Measurements from ENCODE around the gene LRTM2.
A peak's percentile ranks its signal among the peaks of the same experiment; 100 is the strongest.
"Not testable (repeated sequence)": the region's sequence is repeated elsewhere in the genome, so short reads cannot be mapped to it uniquely, and the experiment has no call there.

Gene LRTM2

GRCh38 chr12:1811281-1811947, 9.0 kb upstream of the LRTM2 start:
- DNase-seq (ENCODE audit: low read depth) = peak; percentile 30

GRCh38 chr12:1811948-1812291, 8.4 kb upstream of the LRTM2 start:
- DNase-seq (ENCODE audit: low read depth) = no peak

- no peak for DNase-seq (ENCODE audit: low read depth)
Measured at GRCh38 chr12:1812650-1813302, 7.6 kb upstream of the LRTM2 start.

GRCh38 chr12:1814266-1814665, 6.1 kb upstream of the LRTM2 start:
- no peak for DNase-seq (ENCODE audit: low read depth)

- DNase-seq (ENCODE audit: low read depth) = no peak
Measured at GRCh38 chr12:1815108-1815507, 5.3 kb upstream of the LRTM2 start.

- no peak for DNase-seq (ENCODE audit: low read depth)
Measured at GRCh38 chr12:1815814-1816729, 4.3 kb upstream of the LRTM2 start.

- no peak for DNase-seq (ENCODE audit: low read depth)
Measured at GRCh38 chr12:1816730-1817348, 3.5 kb upstream of the LRTM2 start.

- not testable (repeated sequence) for DNase-seq (ENCODE audit: low read depth)
Measured at GRCh38 chr12:1817928-1818327, 2.4 kb upstream of the LRTM2 start.

- no peak for DNase-seq (ENCODE audit: low read depth)
Measured at GRCh38 chr12:1819050-1819449, 1.3 kb upstream of the LRTM2 start.

- DNase-seq (ENCODE audit: low read depth) = no peak
Measured at GRCh38 chr12:1819571-1819970, 794 bp upstream of the LRTM2 start.

- no peak for DNase-seq (ENCODE audit: low read depth)
Measured at GRCh38 chr12:1820896-1821291, 529 bp downstream of the LRTM2 start.

GRCh38 chr12:1821805-1822204, 1.4 kb downstream of the LRTM2 start:
- no peak for DNase-seq (ENCODE audit: low read depth)

GRCh38 chr12:1822699-1823098, 2.3 kb downstream of the LRTM2 start:
- no peak for DNase-seq (ENCODE audit: low read depth)

- DNase-seq (ENCODE audit: low read depth) = no peak
Measured at GRCh38 chr12:1823237-1823636, 2.9 kb downstream of the LRTM2 start.

- no peak for DNase-seq (ENCODE audit: low read depth)
Measured at GRCh38 chr12:1825382-1826102, 5.2 kb downstream of the LRTM2 start.

- no peak for DNase-seq (ENCODE audit: low read depth)
Measured at GRCh38 chr12:1826401-1826800, 6.0 kb downstream of the LRTM2 start.

- DNase-seq (ENCODE audit: low read depth) = no peak
Measured at GRCh38 chr12:1826867-1827705, 6.7 kb downstream of the LRTM2 start.

GRCh38 chr12:1827826-1828805, 7.8 kb downstream of the LRTM2 start:
- DNase-seq (ENCODE audit: low read depth) = no peak

GRCh38 chr12:1828856-1829255, 8.5 kb downstream of the LRTM2 start:
- DNase-seq (ENCODE audit: low read depth) = no peak
